Measurements from ENCODE around the gene MED1.
A peak's percentile ranks its signal among the peaks of the same experiment; 100 is the strongest.

MED1 gene

DNA sequence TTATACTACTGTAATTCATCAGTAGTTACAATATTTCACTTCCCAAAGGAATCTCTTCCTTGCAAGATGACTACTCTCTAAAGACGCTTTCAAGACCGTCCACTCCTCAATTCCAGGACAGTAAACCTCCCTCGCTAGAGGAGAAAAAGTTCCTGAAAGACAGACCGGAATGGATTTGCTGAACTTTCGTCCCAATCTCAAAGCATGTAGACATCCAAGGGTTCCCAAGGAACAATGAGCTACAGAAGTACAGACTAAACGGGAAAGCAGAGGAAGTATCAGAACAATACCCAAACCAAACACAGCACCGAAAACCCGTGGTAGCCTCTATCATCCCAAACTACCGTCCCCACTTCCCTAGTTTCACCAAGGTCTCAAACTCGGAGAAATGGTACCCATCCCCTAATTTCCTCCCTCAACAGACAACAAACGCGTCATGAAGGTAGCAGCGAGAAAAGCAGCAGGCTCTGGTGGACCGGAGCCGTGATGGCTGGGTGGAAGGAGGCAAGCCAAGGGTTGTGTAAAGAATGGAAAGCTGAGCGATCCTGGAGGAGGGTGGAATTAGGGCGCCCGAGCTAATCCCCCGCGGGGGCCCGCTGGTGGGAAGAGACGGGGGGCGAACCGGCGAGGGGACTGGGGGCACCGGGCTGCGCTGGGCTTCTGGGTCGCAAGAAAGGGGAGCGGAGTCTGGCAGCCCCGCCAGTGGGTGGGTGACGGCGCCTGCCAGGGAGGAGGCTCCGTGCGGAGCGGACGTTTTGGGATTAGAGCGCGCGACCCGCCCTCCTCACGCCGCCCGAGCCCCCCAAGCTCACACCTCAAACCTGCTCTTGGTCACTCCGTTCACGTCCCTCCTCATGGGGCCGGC is 50.3 kb downstream of the MED1 start:
- H3K23ac ChIP-seq (ENCODE audit: low read length in 2 of 2): no peak overlapping the region
- H3K9ac ChIP-seq (ENCODE audit: low read length): peak overlapping the region; percentile 92
- no peak overlapping the region for H3K4ac ChIP-seq (ENCODE audit: low read depth in 1 of 2, low read length in 2 of 2)
- H3K4me3 ChIP-seq (ENCODE audit: insufficient read depth in 1 of 2, low read depth in 1 of 2, low read length in 2 of 2): peak overlapping the region; percentile 93 to 100
- peak overlapping the region; percentile 40 for H2BK15ac ChIP-seq (ENCODE audit: low read depth, poor library complexity, severe bottlenecking)
- no peaks in the 10 kb centered on the region for H3K27me3 ChIP-seq (ENCODE audit: control insufficient read depth in 1 of 2, insufficient read depth in 1 of 2, low read length in 2 of 2)
- peaks cover 0 to 4% of the 10 kb centered on the region in 2 experiments for H3K36me3 ChIP-seq (ENCODE audit: control insufficient read depth in 1 of 2, insufficient read depth in 2 of 2, low read depth in 1 of 2, low read length in 2 of 2)
- peak overlapping the region; percentile 86 for H2AFZ ChIP-seq (ENCODE audit: low read depth, low read length)
- no peaks in the 10 kb centered on the region for H3K4me1 ChIP-seq (ENCODE audit: control insufficient read depth, insufficient read depth, low read depth, low read length)
- H3K9me3 ChIP-seq (ENCODE audit: control insufficient read depth, low read length): no peaks in the 10 kb centered on the region
- peak overlapping the region; percentile 14 for H3K4me2 ChIP-seq (ENCODE audit: low read length, poor library complexity, severe bottlenecking)
- H3K79me1 ChIP-seq (replicated peaks; ENCODE audit: low read length, poor library complexity, severe bottlenecking): peaks cover 13% of the 10 kb centered on the region
- H3K27ac ChIP-seq (ENCODE audit: low read length, poor library complexity, severe bottlenecking): no peak overlapping the region
- H3K14ac ChIP-seq (ENCODE audit: low read length in 2 of 2): no peak overlapping the region
- peak overlapping the region; percentile 84 for H4K8ac ChIP-seq (ENCODE audit: low read length)
- no peak overlapping the region for H2BK120ac ChIP-seq (ENCODE audit: low read depth, low read length)
- H2BK5ac ChIP-seq (ENCODE audit: low read depth, low read length, poor library complexity, severe bottlenecking): no peak overlapping the region
- no peak overlapping the region for H2BK12ac ChIP-seq (ENCODE audit: low read length in 2 of 2)
- H3K18ac ChIP-seq (ENCODE audit: low read depth in 1 of 2, low read length in 2 of 2): peak overlapping the region; percentile 10 to 64
- DNase-seq: peak; percentile 45
- WGBS: 6% methylated on average over 30 of the region's 46 CpGs
- H2AK5ac ChIP-seq (ENCODE audit: low read length, severe bottlenecking): no peak overlapping the region
- H4K91ac ChIP-seq (ENCODE audit: low read length): no peak overlapping the region

DNA sequence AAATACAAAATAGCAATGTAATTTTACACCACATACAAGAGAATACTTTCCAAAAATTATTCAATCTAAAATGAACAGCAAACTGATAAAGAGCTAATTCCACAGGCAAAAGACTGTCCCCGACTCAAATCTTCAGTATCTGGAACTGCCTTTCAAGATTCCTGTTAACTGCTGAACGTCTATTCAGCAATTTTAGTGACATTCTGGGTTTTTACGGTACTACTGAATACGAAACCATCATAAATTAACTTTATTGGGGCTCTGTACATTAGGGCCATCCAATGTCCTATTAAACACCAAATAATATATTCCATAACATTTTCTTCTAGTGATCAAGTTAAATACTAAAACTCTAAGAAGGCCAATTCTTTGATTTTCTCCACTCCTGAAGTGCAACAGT is 51.3 kb downstream of the MED1 start:
- Histone ChIP-seq H4K91ac (ENCODE audit: low read length) (no peak overlapping the region), H3K4me3 (ENCODE audit: insufficient read depth in 1 of 2, low read depth in 1 of 2, low read length in 2 of 2) (peak overlapping the region in 1 of 2 experiments; percentile 93), H3K23ac (ENCODE audit: low read length in 2 of 2) (no peak overlapping the region), H3K9ac (ENCODE audit: low read length) (peak overlapping the region; percentile 92), H2AK5ac (ENCODE audit: low read length, severe bottlenecking) (no peak overlapping the region), H3K27ac (ENCODE audit: low read length, poor library complexity, severe bottlenecking) (no peak overlapping the region), H3K9me3 (ENCODE audit: control insufficient read depth, low read length) (no peaks in the 10 kb centered on the region), H3K14ac (ENCODE audit: low read length in 2 of 2) (no peak overlapping the region), H2AFZ (ENCODE audit: low read depth, low read length) (no peak overlapping the region), H2BK12ac (ENCODE audit: low read length in 2 of 2) (no peak overlapping the region), H3K4ac (ENCODE audit: low read depth in 1 of 2, low read length in 2 of 2) (no peak overlapping the region), H3K4me1 (ENCODE audit: control insufficient read depth, insufficient read depth, low read depth, low read length) (no peaks in the 10 kb centered on the region), H3K4me2 (ENCODE audit: low read length, poor library complexity, severe bottlenecking) (no peak overlapping the region), H4K8ac (ENCODE audit: low read length) (no peak overlapping the region), H3K79me1 (replicated peaks; ENCODE audit: low read length, poor library complexity, severe bottlenecking) (peaks cover 15% of the 10 kb centered on the region), H2BK5ac (ENCODE audit: low read depth, low read length, poor library complexity, severe bottlenecking) (no peak overlapping the region), H2BK120ac (ENCODE audit: low read depth, low read length) (no peak overlapping the region), H3K18ac (ENCODE audit: low read depth in 1 of 2, low read length in 2 of 2) (no peak overlapping the region), H3K36me3 (ENCODE audit: control insufficient read depth in 1 of 2, insufficient read depth in 2 of 2, low read depth in 1 of 2, low read length in 2 of 2) (no peaks in the 10 kb centered on the region), H3K27me3 (ENCODE audit: control insufficient read depth in 1 of 2, insufficient read depth in 1 of 2, low read length in 2 of 2) (no peaks in the 10 kb centered on the region), H2BK15ac (ENCODE audit: low read depth, poor library complexity, severe bottlenecking) (no peak overlapping the region)
- no peak for DNase-seq
- 79% methylated on average over 4 of the region's 4 CpGs for WGBS

GRCh38 chr17:39393736-39394135 is 57.3 kb downstream of the MED1 start:
- Histone ChIP-seq H3K4me2 (ENCODE audit: low read length, poor library complexity, severe bottlenecking) (no peak overlapping the region), H2BK5ac (ENCODE audit: low read depth, low read length, poor library complexity, severe bottlenecking) (no peak overlapping the region), H3K4me3 (ENCODE audit: insufficient read depth in 1 of 2, low read depth in 1 of 2, low read length in 2 of 2) (no peak overlapping the region), H3K4me1 (ENCODE audit: control insufficient read depth, insufficient read depth, low read depth, low read length) (no peaks in the 10 kb centered on the region), H4K91ac (ENCODE audit: low read length) (no peak overlapping the region), H3K79me1 (replicated peaks; ENCODE audit: low read length, poor library complexity, severe bottlenecking) (peaks cover 24% of the 10 kb centered on the region), H3K27ac (ENCODE audit: low read length, poor library complexity, severe bottlenecking) (no peak overlapping the region), H3K9ac (ENCODE audit: low read length) (peak overlapping the region; percentile 38), H3K18ac (ENCODE audit: low read depth in 1 of 2, low read length in 2 of 2) (no peak overlapping the region), H4K8ac (ENCODE audit: low read length) (no peak overlapping the region), H3K27me3 (ENCODE audit: control insufficient read depth in 1 of 2, insufficient read depth in 1 of 2, low read length in 2 of 2) (no peaks in the 10 kb centered on the region), H3K9me3 (ENCODE audit: control insufficient read depth, low read length) (no peaks in the 10 kb centered on the region), H3K4ac (ENCODE audit: low read depth in 1 of 2, low read length in 2 of 2) (no peak overlapping the region), H2BK120ac (ENCODE audit: low read depth, low read length) (no peak overlapping the region), H3K23ac (ENCODE audit: low read length in 2 of 2) (no peak overlapping the region), H2BK15ac (ENCODE audit: low read depth, poor library complexity, severe bottlenecking) (no peak overlapping the region), H2BK12ac (ENCODE audit: low read length in 2 of 2) (no peak overlapping the region), H3K36me3 (ENCODE audit: control insufficient read depth in 1 of 2, insufficient read depth in 2 of 2, low read depth in 1 of 2, low read length in 2 of 2) (peaks cover 0 to 3% of the 10 kb centered on the region in 2 experiments), H2AFZ (ENCODE audit: low read depth, low read length) (no peak overlapping the region), H3K14ac (ENCODE audit: low read length in 2 of 2) (no peak overlapping the region), H2AK5ac (ENCODE audit: low read length, severe bottlenecking) (no peak overlapping the region)
- no peak for DNase-seq
- 83% methylated on average over 1 of the region's 2 CpGs for WGBS

- no peaks in the 10 kb centered on the region for H3K4me1 ChIP-seq (ENCODE audit: control insufficient read depth, insufficient read depth, low read depth, low read length)
- no peak overlapping the region for H4K8ac ChIP-seq (ENCODE audit: low read length)
- peaks cover 3 to 10% of the 10 kb centered on the region in 2 experiments for H3K36me3 ChIP-seq (ENCODE audit: control insufficient read depth in 1 of 2, insufficient read depth in 2 of 2, low read depth in 1 of 2, low read length in 2 of 2)
- no peak overlapping the region for H2AFZ ChIP-seq (ENCODE audit: low read depth, low read length)
- H3K27ac ChIP-seq (ENCODE audit: low read length, poor library complexity, severe bottlenecking): no peak overlapping the region
- H2BK15ac ChIP-seq (ENCODE audit: low read depth, poor library complexity, severe bottlenecking): no peak overlapping the region
- H3K79me1 ChIP-seq (replicated peaks; ENCODE audit: low read length, poor library complexity, severe bottlenecking): peaks cover 22% of the 10 kb centered on the region
- no peak for DNase-seq
- H2AK5ac ChIP-seq (ENCODE audit: low read length, severe bottlenecking): no peak overlapping the region
- no peak overlapping the region for H3K9ac ChIP-seq (ENCODE audit: low read length)
- no peak overlapping the region for H3K18ac ChIP-seq (ENCODE audit: low read depth in 1 of 2, low read length in 2 of 2)
- no peak overlapping the region for H2BK5ac ChIP-seq (ENCODE audit: low read depth, low read length, poor library complexity, severe bottlenecking)
- no peak overlapping the region for H4K91ac ChIP-seq (ENCODE audit: low read length)
- H2BK12ac ChIP-seq (ENCODE audit: low read length in 2 of 2): no peak overlapping the region
- H3K27me3 ChIP-seq (ENCODE audit: control insufficient read depth in 1 of 2, insufficient read depth in 1 of 2, low read length in 2 of 2): no peaks in the 10 kb centered on the region
- 96% methylated on average over 5 of the region's 5 CpGs for WGBS
- H3K9me3 ChIP-seq (ENCODE audit: control insufficient read depth, low read length): no peaks in the 10 kb centered on the region
- no peak overlapping the region for H3K4ac ChIP-seq (ENCODE audit: low read depth in 1 of 2, low read length in 2 of 2)
- no peak overlapping the region for H3K4me3 ChIP-seq (ENCODE audit: insufficient read depth in 1 of 2, low read depth in 1 of 2, low read length in 2 of 2)
- no peak overlapping the region for H2BK120ac ChIP-seq (ENCODE audit: low read depth, low read length)
- H3K4me2 ChIP-seq (ENCODE audit: low read length, poor library complexity, severe bottlenecking): no peak overlapping the region
- H3K14ac ChIP-seq (ENCODE audit: low read length in 2 of 2): no peak overlapping the region
- H3K23ac ChIP-seq (ENCODE audit: low read length in 2 of 2): no peak overlapping the region
These were observed 59.6 kb downstream of the MED1 start for GRCh38 chr17:39391448-39391847.
